AG09309 (cell line): Measurements from ENCODE around the gene FAM78A.
A peak's percentile ranks its signal among the peaks of the same experiment; 100 is the strongest.

Experiments used
- DNase-seq: peaks from one replicate; pipeline ENCODE4 v3.0.0-alpha.2; 2010; ENCODE audit warnings: low read depth
- H3K4me3 ChIP-seq: 2 replicates; pipeline ENCODE4 v1.5.1; 2011; ENCODE audit warnings: mild to moderate bottlenecking, low read depth, low read length, moderate library complexity; ENCODE audit not compliant: control insufficient read depth
- TF ChIP-seq, protein P1 (sequence below): IDR thresholded peaks from 2 replicates; pipeline ENCODE4 v1.5.1; 2011; ENCODE audit warnings: mild to moderate bottlenecking, low read depth, low read length, inconsistent platforms; ENCODE audit not compliant: insufficient read depth, control insufficient read depth; ENCODE audit errors: missing control alignments

FAM78A gene

DNA sequence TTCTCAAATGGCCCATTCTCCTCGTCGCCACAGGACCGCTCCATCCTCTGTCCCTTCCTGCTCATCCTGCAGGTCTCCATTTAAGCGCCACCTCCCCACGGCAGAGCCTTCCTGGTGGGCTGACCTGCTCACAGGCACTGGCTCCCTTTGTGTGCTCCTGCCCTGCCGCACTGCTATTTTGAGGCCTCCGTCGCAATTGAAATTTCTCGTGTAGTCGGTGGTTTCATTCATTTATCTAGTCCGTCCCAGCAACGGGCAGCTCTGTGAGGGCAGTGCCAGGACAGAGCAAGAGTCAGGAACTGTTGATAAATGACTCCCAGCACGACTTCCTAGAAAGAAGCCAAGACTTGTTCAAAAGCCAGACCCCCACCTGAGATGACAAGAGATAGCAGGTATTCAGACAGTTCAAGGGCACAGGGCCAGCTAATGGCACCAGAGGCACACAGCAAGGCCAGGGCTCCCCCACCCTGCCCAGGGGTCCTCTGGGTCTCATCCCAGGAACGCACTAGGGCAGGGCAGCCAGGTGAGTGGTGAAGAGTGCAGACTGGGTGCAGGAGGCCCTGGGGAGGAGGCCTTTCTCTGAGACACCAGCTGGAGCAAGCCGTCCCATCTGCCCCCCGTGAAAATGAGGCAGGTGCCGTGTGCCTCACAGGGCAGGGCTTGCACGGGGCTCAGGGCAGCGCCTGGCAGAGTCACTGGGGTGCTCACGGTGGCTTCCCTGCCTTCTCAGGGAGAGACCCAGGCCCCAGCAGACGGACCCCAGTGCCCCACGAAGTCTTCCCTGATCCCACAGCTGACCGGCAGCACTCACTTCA is 36.9 kb downstream of the FAM78A start:
- TF ChIP-seq, protein P1, sequence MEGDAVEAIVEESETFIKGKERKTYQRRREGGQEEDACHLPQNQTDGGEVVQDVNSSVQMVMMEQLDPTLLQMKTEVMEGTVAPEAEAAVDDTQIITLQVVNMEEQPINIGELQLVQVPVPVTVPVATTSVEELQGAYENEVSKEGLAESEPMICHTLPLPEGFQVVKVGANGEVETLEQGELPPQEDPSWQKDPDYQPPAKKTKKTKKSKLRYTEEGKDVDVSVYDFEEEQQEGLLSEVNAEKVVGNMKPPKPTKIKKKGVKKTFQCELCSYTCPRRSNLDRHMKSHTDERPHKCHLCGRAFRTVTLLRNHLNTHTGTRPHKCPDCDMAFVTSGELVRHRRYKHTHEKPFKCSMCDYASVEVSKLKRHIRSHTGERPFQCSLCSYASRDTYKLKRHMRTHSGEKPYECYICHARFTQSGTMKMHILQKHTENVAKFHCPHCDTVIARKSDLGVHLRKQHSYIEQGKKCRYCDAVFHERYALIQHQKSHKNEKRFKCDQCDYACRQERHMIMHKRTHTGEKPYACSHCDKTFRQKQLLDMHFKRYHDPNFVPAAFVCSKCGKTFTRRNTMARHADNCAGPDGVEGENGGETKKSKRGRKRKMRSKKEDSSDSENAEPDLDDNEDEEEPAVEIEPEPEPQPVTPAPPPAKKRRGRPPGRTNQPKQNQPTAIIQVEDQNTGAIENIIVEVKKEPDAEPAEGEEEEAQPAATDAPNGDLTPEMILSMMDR, result no peak
- no peak overlapping the region for H3K4me3 ChIP-seq
- DNase-seq, result no peak

DNA sequence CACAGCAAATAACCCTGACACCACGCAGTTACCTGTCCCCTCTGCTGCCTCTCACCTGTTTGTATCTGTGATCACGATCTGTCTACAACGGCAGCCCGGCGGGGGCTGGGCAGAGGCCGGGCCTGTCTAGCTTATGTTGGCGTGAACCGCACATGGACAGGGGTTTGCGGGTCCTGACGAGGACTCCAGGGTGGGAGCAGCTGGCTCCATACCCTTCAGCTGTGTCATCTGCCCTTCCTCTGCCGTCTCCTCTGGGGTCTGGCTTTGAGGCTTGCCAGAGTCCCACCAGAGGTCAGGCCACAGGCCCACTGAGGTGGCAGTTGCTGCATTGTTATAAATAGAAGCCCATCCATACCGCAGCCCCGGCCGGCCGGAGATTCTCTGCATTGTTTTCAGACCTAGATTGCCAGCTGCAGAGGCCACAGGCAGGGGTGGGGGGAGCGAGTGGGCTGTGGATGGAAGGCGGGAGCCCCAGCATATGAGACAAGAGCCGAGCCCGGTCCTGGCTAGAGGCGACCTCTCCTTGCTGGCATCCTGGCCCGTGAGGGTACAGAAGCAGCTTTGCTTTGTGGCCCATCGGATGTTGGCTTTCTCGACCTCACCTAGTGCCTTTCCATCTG is 37.8 kb downstream of the FAM78A start:
- no peak overlapping the region for H3K4me3 ChIP-seq
- no peak for DNase-seq
- TF ChIP-seq, protein P1, result no peak

DNA sequence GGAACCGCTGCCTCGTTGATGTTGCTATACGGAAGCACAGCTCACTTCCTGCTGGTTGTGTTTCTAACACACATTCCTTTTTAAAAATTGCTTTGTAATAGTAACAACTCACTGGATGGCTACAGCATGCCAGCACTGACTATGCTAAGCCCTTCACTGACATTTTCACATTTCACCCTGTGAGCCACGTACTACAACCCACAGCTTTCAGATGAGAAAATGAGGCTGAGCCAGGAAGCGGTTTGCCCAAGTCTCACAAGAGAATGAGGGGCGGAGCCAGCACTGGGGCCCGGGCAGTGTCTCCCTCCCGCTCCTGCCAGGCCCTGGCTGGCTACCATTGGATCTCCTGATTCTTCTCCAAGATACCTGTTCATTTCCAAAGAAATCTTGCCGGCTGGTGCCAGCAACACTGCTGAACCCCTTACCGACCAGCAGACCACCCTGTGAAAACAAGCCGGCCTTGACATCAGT is 38.3 kb downstream of the FAM78A start:
- H3K4me3 ChIP-seq, result no peak overlapping the region
- TF ChIP-seq, protein P1, result no peak
- peak; percentile 68 for DNase-seq

DNA sequence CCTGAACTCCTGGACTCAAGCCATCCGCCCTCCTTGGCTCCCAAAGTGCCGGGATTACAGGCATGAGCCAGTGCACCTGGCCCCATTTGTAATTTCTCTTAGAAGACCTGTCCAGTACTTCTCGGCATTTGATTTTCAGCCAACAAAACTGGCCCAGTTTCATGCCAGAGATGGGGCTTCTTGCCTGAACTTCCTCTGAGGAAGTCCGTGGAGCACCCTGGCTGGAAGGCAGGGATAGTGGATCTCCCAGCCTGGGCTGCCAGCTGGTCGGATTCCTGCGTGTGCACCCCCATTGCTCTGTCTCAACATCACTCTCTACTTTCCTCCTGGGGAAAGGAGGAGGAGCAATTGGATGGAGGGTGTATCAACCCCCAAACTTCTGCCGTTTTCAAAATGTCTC is 39.0 kb downstream of the FAM78A start:
- TF ChIP-seq, protein P1, result no peak
- DNase-seq, result no peak
- no peak overlapping the region for H3K4me3 ChIP-seq

DNA sequence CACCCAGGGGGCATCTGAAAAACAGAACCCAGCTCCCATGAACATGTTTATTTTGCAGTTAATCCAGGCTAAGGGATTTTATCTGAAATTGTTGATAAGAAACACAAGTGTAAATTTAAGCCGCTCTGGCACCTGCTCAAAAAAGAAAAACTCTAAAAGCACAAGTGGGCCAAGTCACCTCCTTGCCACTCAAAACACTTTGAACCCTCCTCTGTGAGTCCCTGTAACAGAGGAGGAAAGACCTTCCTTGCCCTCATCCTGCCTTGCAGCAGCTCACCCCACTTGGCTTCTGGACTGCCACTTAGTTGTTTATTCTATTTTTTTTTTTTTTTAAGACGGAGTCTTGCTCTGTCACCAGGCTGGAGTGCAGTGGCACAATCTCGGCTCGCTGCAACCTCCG is 39.5 kb downstream of the FAM78A start:
- H3K4me3 ChIP-seq, result no peak overlapping the region
- TF ChIP-seq, protein P1, result no peak
- no peak for DNase-seq

DNA sequence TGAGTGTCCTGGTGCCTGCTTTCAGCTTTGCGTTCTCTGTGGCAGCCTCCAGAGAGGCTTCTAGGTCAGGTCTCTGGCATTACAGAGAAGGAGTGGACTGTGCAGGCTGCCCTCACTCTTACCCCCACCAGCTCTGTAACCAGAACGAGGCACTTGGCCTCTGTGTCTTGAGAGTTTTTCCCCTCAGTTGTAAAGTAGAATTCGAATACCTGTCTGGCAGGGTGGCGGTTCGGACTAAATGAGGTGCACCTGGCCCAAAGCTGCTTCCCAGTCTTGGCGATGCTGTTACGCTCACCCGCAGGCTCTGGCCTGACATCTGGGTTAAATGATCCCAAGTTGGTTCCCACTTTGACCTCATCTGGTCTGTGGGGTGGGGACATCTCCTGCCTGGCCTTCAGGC is 40.1 kb downstream of the FAM78A start:
- no peak overlapping the region for H3K4me3 ChIP-seq
- TF ChIP-seq, protein P1, result no peak
- no peak for DNase-seq
